Pons (tissue), 1 donor: ENCODE results near the gene IL18BP.

ENCODE experiments used
- DNase-seq: peaks from one replicate; pipeline ENCODE4 v3.0.0-alpha.2; 2016; ENCODE audit warnings: low spot score

IL18BP gene

DNA sequence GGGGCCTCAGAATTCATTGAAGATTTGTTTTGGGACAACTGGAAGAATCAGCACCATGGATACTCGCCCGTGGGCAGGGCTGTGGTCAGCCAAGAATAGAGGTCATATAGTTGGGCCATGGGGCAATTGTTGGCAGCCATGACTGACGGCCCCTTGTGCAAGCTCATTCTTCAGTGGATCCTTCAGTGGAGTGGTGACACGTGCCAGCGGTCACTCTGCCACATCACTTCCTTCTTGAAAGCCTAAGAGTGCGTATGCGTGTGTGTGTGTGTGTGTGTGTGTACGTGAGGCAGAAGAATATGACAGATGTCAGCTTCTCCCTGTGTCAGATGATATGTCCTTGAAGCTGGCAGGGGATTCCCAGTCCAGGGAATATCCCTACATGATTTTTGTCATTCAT is 1.8 kb upstream of the IL18BP start:
- DNase-seq: no peak

- no peak for DNase-seq
Observed at GRCh38 chr11:71997594-71997993, 1.1 kb upstream of the IL18BP start.

- DNase-seq: no peak
Observed at GRCh38 chr11:71998061-71998460, 648 bp upstream of the IL18BP start.

DNA sequence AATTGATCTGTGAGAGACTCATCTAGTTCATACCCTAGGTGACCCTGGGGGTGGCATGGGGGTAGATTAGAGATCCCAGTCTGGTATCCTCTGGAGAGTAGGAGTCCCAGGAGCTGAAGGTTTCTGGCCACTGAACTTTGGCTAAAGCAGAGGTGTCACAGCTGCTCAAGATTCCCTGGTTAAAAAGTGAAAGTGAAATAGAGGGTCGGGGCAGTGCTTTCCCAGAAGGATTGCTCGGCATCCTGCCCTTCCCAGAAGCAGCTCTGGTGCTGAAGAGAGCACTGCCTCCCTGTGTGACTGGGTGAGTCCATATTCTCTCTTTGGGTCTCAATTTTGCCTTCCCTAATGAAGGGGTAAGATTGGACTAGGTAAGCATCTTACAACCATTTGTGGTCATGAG is 653 bp downstream of the IL18BP start:
- no peak for DNase-seq

GRCh38 chr11:71999798-72000197 is 1.1 kb downstream of the IL18BP start:
- no peak for DNase-seq

DNA sequence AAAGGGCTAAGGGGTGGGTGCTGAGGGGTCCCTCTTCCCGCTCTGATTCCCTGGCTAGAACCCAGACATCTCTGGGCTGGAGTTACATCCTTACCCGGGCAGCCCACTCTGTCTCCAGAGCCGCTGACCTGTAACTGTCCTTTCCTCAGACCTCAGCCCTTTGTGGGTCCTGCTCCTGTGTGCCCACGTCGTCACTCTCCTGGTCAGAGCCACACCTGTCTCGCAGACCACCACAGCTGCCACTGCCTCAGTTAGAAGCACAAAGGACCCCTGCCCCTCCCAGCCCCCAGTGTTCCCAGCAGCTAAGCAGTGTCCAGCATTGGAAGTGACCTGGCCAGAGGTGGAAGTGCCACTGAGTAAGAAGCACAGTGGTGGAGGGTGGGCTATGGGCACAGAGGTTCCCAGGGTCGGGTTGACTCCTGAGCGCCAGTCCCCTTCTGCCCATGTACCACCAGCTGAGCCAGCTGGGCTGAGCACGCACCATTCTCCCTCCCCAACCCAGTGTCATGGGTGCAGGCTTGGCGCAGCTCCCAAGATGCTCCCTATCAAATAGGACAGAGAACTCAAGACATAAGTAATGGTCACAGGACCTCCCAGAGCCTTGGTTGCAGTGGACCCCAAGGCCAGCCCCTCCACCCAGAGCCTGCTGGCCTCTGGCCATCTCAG is 1.6 kb downstream of the IL18BP start:
- DNase-seq: no peak

- DNase-seq: no peak
Observed at GRCh38 chr11:72001285-72001684, 2.6 kb downstream of the IL18BP start.

DNA sequence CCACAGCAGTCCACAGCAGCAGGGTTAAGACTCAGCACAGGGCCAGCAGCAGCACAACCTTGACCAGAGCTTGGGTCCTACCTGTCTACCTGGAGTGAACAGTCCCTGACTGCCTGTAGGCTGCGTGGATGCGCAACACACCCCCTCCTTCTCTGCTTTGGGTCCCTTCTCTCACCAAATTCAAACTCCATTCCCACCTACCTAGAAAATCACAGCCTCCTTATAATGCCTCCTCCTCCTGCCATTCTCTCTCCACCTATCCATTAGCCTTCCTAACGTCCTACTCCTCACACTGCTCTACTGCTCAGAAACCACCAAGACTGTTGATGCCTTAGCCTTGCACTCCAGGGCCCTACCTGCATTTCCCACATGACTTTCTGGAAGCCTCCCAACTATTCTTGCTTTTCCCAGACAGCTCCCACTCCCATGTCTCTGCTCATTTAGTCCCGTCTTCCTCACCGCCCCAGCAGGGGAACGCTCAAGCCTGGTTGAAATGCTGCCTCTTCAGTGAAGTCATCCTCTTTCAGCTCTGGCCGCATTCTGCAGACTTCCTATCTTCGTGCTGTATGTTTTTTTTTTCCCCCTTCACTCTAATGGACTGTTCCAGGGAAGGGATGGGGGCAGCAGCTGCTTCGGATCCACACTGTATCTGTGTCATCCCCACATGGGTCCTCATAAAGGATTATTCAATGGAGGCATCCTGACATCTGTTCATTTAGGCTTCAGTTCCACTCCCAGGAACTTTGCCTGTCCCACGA is 3.3 kb downstream of the IL18BP start:
- no peak for DNase-seq

- no peak for DNase-seq
Observed at GRCh38 chr11:72002841-72003775, 4.4 kb downstream of the IL18BP start.

DNA sequence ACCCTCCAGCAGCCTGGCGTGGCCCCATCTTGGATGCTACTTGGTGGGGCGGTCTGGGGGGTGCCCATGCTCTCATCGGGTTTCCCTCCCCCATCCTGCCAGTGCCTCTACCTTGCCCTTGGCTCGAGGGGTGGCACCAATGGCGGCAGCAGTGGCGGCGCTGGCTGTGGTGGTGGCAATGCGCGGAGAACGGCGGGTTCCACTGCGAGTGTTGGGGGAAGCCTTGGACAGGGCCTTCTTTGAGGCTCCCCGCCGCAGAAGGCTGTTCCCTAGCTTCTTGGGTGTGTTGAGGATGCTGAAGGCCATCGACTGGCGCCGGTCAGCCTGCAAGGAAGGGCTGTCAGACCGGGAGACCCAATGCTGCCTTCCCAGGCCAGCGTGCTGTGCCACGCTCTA is 5.1 kb downstream of the IL18BP start:
- no peak for DNase-seq

DNA sequence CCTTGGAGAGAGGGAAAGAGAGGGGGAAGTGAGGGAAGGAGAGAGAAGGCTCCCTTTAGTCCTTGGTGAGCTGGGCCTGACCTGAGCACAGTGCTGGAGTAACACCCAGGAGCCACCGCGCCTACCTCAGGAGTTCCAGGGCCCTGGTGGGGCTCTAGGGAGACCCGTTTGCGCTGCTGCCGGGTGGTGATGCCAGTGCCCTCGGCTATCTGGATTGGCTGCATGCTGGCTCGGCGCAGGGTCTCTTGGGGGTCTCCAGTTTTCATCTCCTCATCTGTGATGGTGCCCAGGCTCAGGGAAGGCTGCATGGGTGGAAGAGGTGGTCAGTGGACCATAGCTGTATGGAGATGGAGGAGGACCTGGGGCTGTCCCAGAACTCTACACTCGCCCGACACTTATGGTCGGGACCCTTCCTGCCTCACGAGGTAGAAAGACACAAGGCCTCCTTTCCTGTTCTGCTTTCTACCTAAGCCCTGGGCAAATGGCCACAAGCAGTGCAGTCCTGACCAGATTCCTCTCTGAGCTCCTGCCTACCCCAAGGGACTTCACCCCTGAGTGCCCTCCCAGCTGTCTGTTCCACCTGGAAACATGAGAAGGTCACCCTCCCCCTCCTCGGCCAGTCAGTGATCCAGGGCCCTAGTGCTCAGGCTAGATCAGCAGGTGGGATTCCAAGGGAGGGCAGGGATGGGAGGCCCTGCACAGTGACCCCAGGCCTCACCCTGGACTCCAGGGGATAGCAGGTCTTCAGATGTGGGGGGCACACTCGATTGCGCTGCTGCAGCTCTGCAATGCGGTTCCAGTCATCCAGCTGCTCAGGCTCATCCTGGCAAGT is 6.0 kb downstream of the IL18BP start:
- DNase-seq: no peak

DNA sequence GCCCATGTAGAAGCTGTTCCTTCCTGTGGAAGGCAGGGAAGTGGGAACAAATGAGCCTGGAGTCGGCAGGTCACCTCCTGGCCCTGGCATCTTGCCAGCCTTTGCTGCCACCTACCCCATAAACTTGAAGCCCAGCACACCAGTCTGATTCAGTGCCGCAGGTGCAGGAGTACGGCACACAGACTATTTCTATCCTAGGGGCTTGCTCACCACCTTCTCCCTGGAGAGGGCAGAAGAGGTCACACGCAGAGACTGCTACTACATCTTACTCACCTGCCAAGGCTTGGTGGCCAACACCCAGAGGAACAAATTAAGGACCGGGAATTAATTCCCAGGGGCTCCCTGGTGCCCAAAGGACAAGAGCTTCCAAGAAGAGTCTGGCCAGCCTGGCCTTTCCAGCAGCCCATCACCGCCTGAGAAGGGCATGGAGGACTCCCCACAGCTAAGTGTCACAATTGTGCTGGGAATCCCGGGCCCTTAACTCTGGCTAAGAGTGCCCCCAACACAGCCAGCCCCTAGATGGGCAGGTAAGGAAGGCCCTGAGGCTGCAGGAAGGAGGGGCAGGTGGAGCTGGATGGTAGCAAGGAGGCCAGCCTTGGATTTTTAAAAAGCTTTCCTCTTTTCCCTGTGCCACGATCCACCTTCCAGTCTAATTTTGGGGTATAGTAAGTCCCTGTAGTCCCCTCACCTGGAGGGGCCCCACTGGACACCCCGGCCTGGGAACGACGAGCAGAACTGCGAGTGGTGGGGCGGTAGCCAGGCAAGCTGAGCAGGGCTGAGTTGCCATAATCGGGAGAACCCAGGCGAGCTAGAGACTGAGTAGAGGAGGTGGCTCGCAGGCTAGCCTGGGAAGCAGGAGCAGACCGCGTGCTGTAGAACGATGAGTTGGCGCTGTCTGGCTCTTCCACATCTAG is 6.9 kb downstream of the IL18BP start:
- no peak for DNase-seq

- no peak for DNase-seq
Observed at GRCh38 chr11:72006309-72007088, 7.8 kb downstream of the IL18BP start.

DNA sequence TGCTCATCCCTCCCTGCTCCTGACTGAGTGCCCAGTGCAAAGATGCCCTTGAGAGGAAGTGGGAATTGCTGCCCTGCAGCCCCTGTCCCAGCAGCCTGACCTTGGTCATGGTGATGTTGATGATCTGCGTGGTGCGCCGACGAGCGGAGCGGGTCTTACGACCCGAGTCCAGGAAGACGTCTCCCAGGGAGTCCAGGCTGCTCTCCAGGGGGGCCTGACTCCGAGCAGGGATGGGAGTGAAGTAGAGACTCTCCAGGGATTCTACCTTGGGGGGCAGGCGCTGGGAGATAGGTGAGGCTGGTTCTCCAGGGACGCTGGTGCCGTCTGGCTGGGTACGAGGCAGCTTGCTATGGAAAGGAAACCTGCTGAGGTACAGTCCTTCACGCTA is 8.4 kb downstream of the IL18BP start:
- DNase-seq: no peak

- DNase-seq: no peak
Observed at GRCh38 chr11:72007587-72007986, 8.9 kb downstream of the IL18BP start.

DNA sequence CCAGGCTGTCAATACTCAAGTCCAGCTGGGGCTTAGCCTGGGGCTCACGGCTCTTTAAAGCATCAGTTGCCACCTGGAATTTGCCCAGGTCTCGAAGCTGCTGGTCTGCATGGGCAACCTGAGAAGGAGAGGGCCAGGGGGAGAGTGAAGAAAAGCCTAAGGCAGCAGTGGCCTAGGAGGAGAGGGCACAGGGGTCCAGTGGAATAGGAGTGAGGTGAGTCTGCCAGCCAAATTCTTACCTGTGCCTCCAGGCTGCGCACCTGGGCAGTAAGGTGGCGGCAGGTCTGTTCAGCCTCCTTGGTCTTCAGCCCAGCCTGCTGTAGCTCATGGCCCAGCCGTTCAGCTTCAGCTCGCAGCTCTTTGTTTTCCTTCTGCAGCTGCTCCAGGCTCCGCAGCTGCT is 10.0 kb downstream of the IL18BP start:
- DNase-seq: no peak

DNA sequence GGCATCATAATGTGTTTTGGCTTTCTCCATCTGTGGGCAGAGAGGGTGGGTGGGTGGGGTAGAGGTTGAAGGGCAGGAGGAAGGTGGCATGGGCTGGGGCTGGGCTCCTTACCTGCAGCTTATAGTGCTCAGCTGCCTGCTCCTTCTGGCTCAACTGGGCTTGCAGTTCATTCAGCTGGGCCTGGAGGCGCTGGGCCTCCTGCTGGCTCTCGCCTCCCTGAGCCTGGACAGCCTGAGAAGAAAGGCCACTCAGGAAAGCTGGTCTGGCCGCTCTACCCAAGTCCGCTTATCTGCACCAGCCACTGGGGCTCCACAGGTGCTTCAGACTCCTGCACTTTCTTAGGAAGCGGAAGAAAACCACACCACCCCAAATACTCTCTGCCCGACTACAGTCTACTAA is 10.4 kb downstream of the IL18BP start:
- no peak for DNase-seq

GRCh38 chr11:72010529-72011233 is 12.0 kb downstream of the IL18BP start:
- DNase-seq: no peak

GRCh38 chr11:72012091-72012630 is 13.5 kb downstream of the IL18BP start:
- DNase-seq: no peak
